OCI-LY3 (cell line): ENCODE results near the gene GCAT.

Experiments
- CTCF ChIP-seq: fragments of 200-600, 300-600 bp; sonication (generic); IDR thresholded peaks from 2 replicates; pipeline ENCODE4 v1.5.1; 2014; ENCODE audit warnings: antibody characterized with exemption, low read length, low read depth
- EZH2phosphoT487 ChIP-seq: fragments of 200-600 bp; shearing (Covaris generic); IDR thresholded peaks from 2 replicates; pipeline ENCODE4 v1.6.1; 2018; ENCODE audit warnings: antibody characterized with exemption, mixed run types, low read depth

- TF ChIP-seq CTCF (no peak), EZH2phosphoT487 (no peak)
Observed at GRCh38 chr22:37862570-37863325, 55.0 kb downstream of the GCAT start.
